ENCODE results near the gene GREM2. TPM values are rescaled to one million over a fixed set of nuclear protein-coding genes. Genes with fewer than 3 reads are reported as not detected.

GREM2 gene
- total RNA-seq, 4 donors from 2014 or later, result 0.10 to 0.75 (median 0.64) TPM

DNA sequence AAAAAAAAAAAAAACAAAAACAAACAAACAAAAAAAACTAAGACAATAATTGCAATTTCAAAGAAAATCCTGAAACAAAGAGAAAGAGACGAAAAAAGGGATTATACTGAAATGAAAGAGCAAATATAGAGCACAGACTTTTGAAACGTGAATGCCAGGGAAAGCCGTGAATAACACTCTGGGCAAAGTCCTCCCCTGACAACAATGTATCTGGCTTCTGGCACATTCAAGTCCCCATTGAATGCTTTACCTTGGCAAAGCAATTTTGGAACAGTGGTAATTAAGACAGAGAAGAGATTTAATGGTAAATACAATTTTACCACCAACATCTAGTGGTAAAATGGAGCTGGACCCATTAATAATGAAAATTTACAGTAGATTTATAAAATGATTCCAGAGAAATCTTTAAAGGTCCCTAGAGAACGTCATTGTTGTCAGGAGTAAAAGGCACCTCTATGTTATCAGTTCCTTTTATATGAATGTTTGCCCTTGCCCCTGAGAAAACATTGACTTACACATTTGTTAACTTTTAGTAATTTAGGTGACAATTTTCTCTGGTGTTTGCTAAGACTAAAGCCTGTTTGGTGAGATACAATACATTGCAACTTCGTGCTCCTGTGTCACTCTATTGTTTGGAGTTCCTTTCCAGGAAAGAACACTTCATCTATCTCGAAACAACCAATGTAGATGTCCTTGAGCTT lies 89.7 kb downstream of the GREM2 start:
- Histone ChIP-seq H3K27me3 (no peaks in the 10 kb centered on the region), H3K4me1 (no peaks in the 10 kb centered on the region), H3K9me3 (no peaks in the 10 kb centered on the region), H3K36me3 (no peaks in the 10 kb centered on the region), H3K27ac (no peak overlapping the region), H3K4me3 (no peak overlapping the region)
- intact Hi-C loops (cut with DNase I; ENCODE audit: low total_unique reads), result no loop called here
- in situ Hi-C loops (cut with MboI; ENCODE audit: low sequenced_read_pairs in 4 of 4), result no loop called here
- no peak for DNase-seq
- TF ChIP-seq CTCF (IDR thresholded peaks at IDR 0.05 in 4 of 5, conservative IDR thresholded peaks at IDR 0.05 in 1 of 5) (no peak), POLR2A (IDR thresholded peaks at IDR 0.05) (no peak)
- no peak for ATAC-seq

DNA sequence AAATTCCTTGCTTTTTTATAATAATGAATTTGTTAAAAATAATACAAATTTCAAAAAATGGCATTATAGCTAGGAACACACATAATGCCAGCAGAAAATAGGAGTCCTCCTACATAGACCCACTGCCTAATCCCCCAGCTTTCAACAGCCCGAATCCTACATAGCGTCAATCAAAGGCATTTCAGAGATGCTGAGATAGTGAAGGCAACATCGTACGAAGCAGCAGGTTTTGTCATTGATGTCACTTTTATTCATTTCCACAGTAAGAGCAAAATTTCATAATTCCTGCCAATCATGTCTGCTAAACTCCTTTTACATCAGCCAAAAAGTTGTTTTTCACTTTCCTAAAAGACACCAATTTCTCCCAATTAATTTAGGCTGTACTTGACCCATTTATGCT lies 94.1 kb downstream of the GREM2 start:
- TF ChIP-seq CTCF (IDR thresholded peaks at IDR 0.05 in 4 of 5, conservative IDR thresholded peaks at IDR 0.05 in 1 of 5) (no peak), POLR2A (IDR thresholded peaks at IDR 0.05) (no peak)
- ATAC-seq (no peak), DNase-seq (no peak)
- H3K27me3 ChIP-seq, result no peaks in the 10 kb centered on the region
- intact Hi-C loops (cut with DNase I; ENCODE audit: low total_unique reads), result no loop called here
- no peak overlapping the region for H3K4me3 ChIP-seq
- H3K27ac ChIP-seq, result no peak overlapping the region
- no peaks in the 10 kb centered on the region for H3K4me1 ChIP-seq
- H3K36me3 ChIP-seq, result no peaks in the 10 kb centered on the region
- in situ Hi-C loops (cut with MboI; ENCODE audit: low sequenced_read_pairs in 4 of 4), result no loop called here
- no peaks in the 10 kb centered on the region for H3K9me3 ChIP-seq

- Histone ChIP-seq H3K27me3 (no peaks in the 10 kb centered on the region), H3K36me3 (no peaks in the 10 kb centered on the region), H3K4me1 (no peaks in the 10 kb centered on the region), H3K9me3 (no peaks in the 10 kb centered on the region), H3K4me3 (no peak overlapping the region), H3K27ac (no peak overlapping the region)
- ATAC-seq (no peak), DNase-seq (no peak)
- in situ Hi-C loops (cut with MboI; ENCODE audit: low sequenced_read_pairs in 4 of 4) (no loop called here), intact Hi-C loops (cut with DNase I; ENCODE audit: low total_unique reads) (no loop called here)
- TF ChIP-seq POLR2A (IDR thresholded peaks at IDR 0.05), result no peak
- TF ChIP-seq CTCF (IDR thresholded peaks at IDR 0.05 in 4 of 5, conservative IDR thresholded peaks at IDR 0.05 in 1 of 5), result no peak
Observed at GRCh38 chr1:240516069-240516468, 95.9 kb downstream of the GREM2 start.

GRCh38 chr1:240515505-240515904 lies 96.5 kb downstream of the GREM2 start:
- H3K4me3 ChIP-seq, result no peak overlapping the region
- H3K9me3 ChIP-seq, result no peaks in the 10 kb centered on the region
- no peaks in the 10 kb centered on the region for H3K27me3 ChIP-seq
- no peaks in the 10 kb centered on the region for H3K36me3 ChIP-seq
- no peaks in the 10 kb centered on the region for H3K4me1 ChIP-seq
- intact Hi-C loops (cut with DNase I; ENCODE audit: low total_unique reads), result no loop called here
- in situ Hi-C loops (cut with MboI; ENCODE audit: low sequenced_read_pairs in 4 of 4), result no loop called here
- no peak for TF ChIP-seq CTCF (IDR thresholded peaks at IDR 0.05 in 4 of 5, conservative IDR thresholded peaks at IDR 0.05 in 1 of 5)
- TF ChIP-seq POLR2A (IDR thresholded peaks at IDR 0.05), result no peak
- no peak for DNase-seq
- no peak for ATAC-seq
- H3K27ac ChIP-seq, result no peak overlapping the region

- H3K9me3 ChIP-seq, result no peaks in the 10 kb centered on the region
- H3K27ac ChIP-seq, result no peak overlapping the region
- in situ Hi-C loops (cut with MboI; ENCODE audit: low sequenced_read_pairs in 4 of 4) (no loop called here), intact Hi-C loops (cut with DNase I; ENCODE audit: low total_unique reads) (no loop called here)
- H3K36me3 ChIP-seq, result no peaks in the 10 kb centered on the region
- ATAC-seq (no peak), DNase-seq (no peak)
- no peaks in the 10 kb centered on the region for H3K27me3 ChIP-seq
- no peaks in the 10 kb centered on the region for H3K4me1 ChIP-seq
- H3K4me3 ChIP-seq, result no peak overlapping the region
- no peak for TF ChIP-seq POLR2A (IDR thresholded peaks at IDR 0.05)
- no peak for TF ChIP-seq CTCF (IDR thresholded peaks at IDR 0.05 in 4 of 5, conservative IDR thresholded peaks at IDR 0.05 in 1 of 5)
Observed at GRCh38 chr1:240511789-240512188, 100.2 kb downstream of the GREM2 start.
